Gastroesophageal sphincter (tissue), 4 donors: Measurements from ENCODE around the gene ANKRD65. TPM values are rescaled to one million over a fixed set of nuclear protein-coding genes. Genes with fewer than 3 reads are reported as not detected.

Experiments used
- total RNA-seq, 4 donors: library from RNA; depleted of rRNA; stranded (reverse); fragments of >200 nt; gene quantifications; one replicate each; pipeline ENCODE4 v1.1.0, GENCODE V29; 2016

The ANKRD65 gene
- total RNA-seq, 4 donors from 2014 or later = 8.7 to 16.9 (median 10.3) TPM

Other genes with a start within 250 kb of the ANKRD65 start
- under 1 TPM in 1 of 4 donors, not detected in 3; 0.23 TPM for gene TTLL10, start 247.4 kb downstream of the ANKRD65 start, total RNA-seq
- gene TNFRSF18, start 214.7 kb downstream of the ANKRD65 start, total RNA-seq = 1 to 10 TPM in 1 of 4 donors, under 1 TPM in 1, not detected in 2; 0.35 to 2.2 TPM
- 1 to 10 TPM in 3 of 4 donors, under 1 TPM in 1; 0.93 to 1.6 (median 1.3) TPM for gene TNFRSF4, start 207.1 kb downstream of the ANKRD65 start, total RNA-seq
- 100 to 1,000 TPM in 2 of 4 donors, 10 to 100 TPM in 2; 84.2 to 115 (median 93.9) TPM for gene SDF4, start 189.3 kb downstream of the ANKRD65 start, total RNA-seq
- 10 to 100 TPM; 12.3 to 24.1 (median 15.0) TPM for gene B3GALT6, start 189.0 kb downstream of the ANKRD65 start, total RNA-seq
- 1 to 10 TPM in 3 of 4 donors, under 1 TPM in 1; 0.96 to 2.8 (median 1.7) TPM for gene C1QTNF12, start 174.6 kb downstream of the ANKRD65 start, total RNA-seq
- gene UBE2J2, start 147.4 kb downstream of the ANKRD65 start, total RNA-seq = 10 to 100 TPM; 28.1 to 47.0 (median 37.9) TPM
- gene SCNN1D, start 140.8 kb downstream of the ANKRD65 start, total RNA-seq = 1 to 10 TPM in 3 of 4 donors, under 1 TPM in 1; 0.94 to 7.9 (median 2.4) TPM
- 10 to 100 TPM; 35.6 to 74.7 (median 50.2) TPM for gene ACAP3, start 113.3 kb downstream of the ANKRD65 start, total RNA-seq
- gene PUSL1, start 112.7 kb downstream of the ANKRD65 start, total RNA-seq = 10 to 100 TPM; 12.5 to 24.2 (median 19.4) TPM
- 100 to 1,000 TPM in 1 of 4 donors, 10 to 100 TPM in 3; 62.0 to 119 (median 96.4) TPM for gene INTS11, start 96.6 kb downstream of the ANKRD65 start, total RNA-seq
- gene CPTP, start 96.5 kb downstream of the ANKRD65 start, total RNA-seq = 10 to 100 TPM; 10.4 to 42.7 (median 30.1) TPM
- gene TAS1R3, start 90.0 kb downstream of the ANKRD65 start, total RNA-seq = under 1 TPM in 3 of 4 donors, not detected in 1; 0.12 to 0.54 (median 0.40) TPM
- gene DVL1, start 71.9 kb downstream of the ANKRD65 start, total RNA-seq = 100 to 1,000 TPM in 1 of 4 donors, 10 to 100 TPM in 3; 84.4 to 174 (median 88.9) TPM
- gene MXRA8, start 62.7 kb downstream of the ANKRD65 start, total RNA-seq = 100 to 1,000 TPM in 1 of 4 donors, 10 to 100 TPM in 3; 69.8 to 105 (median 85.4) TPM
- gene AURKAIP1, start 46.1 kb downstream of the ANKRD65 start, total RNA-seq = 100 to 1,000 TPM; 103 to 138 (median 108) TPM
- 100 to 1,000 TPM in 2 of 4 donors, 10 to 100 TPM in 2; 31.6 to 248 (median 127) TPM for gene CCNL2, start 21.9 kb downstream of the ANKRD65 start, total RNA-seq
- gene MRPL20, start 14.0 kb downstream of the ANKRD65 start, total RNA-seq = 100 to 1,000 TPM; 121 to 215 (median 159) TPM
- gene VWA1, start 14.4 kb upstream of the ANKRD65 start, total RNA-seq = 100 to 1,000 TPM in 2 of 4 donors, 10 to 100 TPM in 2; 59.8 to 137 (median 96.4) TPM
- 1 to 10 TPM in 1 of 4 donors, under 1 TPM in 2, not detected in 1; 0.47 to 1.1 (median 0.94) TPM for gene ATAD3C, start 28.4 kb upstream of the ANKRD65 start, total RNA-seq
- 10 to 100 TPM in 2 of 4 donors, 1 to 10 TPM in 2; 4.1 to 17.9 (median 12.1) TPM for gene ATAD3B, start 50.5 kb upstream of the ANKRD65 start, total RNA-seq
- gene ATAD3A, start 90.9 kb upstream of the ANKRD65 start, total RNA-seq = 10 to 100 TPM; 14.9 to 32.9 (median 19.1) TPM
- 10 to 100 TPM; 12.0 to 18.1 (median 14.4) TPM for gene TMEM240, start 119.3 kb upstream of the ANKRD65 start, total RNA-seq
- gene SSU72, start 153.6 kb upstream of the ANKRD65 start, total RNA-seq = 100 to 1,000 TPM in 2 of 4 donors, 10 to 100 TPM in 2; 90.5 to 109 (median 98.9) TPM
- gene FNDC10, start 178.9 kb upstream of the ANKRD65 start, total RNA-seq = under 1 TPM in 2 of 4 donors, not detected in 2; 0.54 TPM
- gene MIB2, start 194.2 kb upstream of the ANKRD65 start, total RNA-seq = 10 to 100 TPM; 51.4 to 85.3 (median 69.3) TPM
- 10 to 100 TPM in 2 of 4 donors, 1 to 10 TPM in 2; 5.5 to 27.2 (median 9.4) TPM for gene MMP23B, start 210.9 kb upstream of the ANKRD65 start, total RNA-seq
- 10 to 100 TPM; 19.2 to 59.3 (median 25.4) TPM for gene CDK11B, start 237.7 kb upstream of the ANKRD65 start, total RNA-seq